ENCODE data around the gene EIF4A3.

DNA sequence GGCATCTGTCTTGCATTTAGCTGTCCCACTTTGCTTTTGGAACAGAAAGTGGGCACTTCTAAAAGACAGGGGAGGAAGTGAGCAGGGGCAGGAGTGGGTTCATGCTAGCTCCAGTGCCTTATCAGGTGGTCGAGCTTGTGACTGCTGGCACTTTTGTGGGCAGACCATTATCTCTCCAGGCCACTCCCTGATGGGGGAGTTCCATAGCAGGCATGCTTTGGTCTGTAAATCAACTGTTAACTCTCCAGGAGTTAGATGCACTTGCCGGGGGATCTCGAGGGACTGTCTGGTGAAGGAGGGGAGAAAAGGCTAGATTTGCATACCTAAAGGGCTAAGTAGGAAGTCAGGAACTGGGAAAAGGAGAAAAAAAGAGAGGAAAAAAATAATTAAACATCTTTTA lies 13.6 kb upstream of the EIF4A3 start:
- no peak for TF ChIP-seq GTF2I (CRISPR knock-in tag; conservative IDR thresholded peaks at IDR 0.05)
- TF ChIP-seq, protein P1, sequence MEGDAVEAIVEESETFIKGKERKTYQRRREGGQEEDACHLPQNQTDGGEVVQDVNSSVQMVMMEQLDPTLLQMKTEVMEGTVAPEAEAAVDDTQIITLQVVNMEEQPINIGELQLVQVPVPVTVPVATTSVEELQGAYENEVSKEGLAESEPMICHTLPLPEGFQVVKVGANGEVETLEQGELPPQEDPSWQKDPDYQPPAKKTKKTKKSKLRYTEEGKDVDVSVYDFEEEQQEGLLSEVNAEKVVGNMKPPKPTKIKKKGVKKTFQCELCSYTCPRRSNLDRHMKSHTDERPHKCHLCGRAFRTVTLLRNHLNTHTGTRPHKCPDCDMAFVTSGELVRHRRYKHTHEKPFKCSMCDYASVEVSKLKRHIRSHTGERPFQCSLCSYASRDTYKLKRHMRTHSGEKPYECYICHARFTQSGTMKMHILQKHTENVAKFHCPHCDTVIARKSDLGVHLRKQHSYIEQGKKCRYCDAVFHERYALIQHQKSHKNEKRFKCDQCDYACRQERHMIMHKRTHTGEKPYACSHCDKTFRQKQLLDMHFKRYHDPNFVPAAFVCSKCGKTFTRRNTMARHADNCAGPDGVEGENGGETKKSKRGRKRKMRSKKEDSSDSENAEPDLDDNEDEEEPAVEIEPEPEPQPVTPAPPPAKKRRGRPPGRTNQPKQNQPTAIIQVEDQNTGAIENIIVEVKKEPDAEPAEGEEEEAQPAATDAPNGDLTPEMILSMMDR (IDR thresholded peaks at IDR 0.05), result no peak
